ENCODE data around the gene SCRN3.

GRCh38 chr2:174383796-174384195 lies 11.7 kb upstream of the SCRN3 start:
- TF ChIP-seq CTCF (IDR thresholded peaks at IDR 0.05; ENCODE audit: low read length) (no peak), EZH2 (IDR thresholded peaks at IDR 0.05; ENCODE audit: borderline replicate concordance, low read length) (no peak)
